Hematopoietic multipotent progenitor cell treated with erythropoietin and hydrocortisone succinate and interleukin-3 and kit ligand, for 4 days (in vitro differentiated cells): ENCODE data around the gene MIPOL1.
A peak's percentile ranks its signal among the peaks of the same experiment; 100 is the strongest.
"Not testable (repeated sequence)": the region's sequence is repeated elsewhere in the genome, so short reads cannot be mapped to it uniquely, and the experiment has no call there.

ENCODE experiments used
- DNase-seq: peaks from one replicate; pipeline ENCODE4 v3.0.0-alpha.2; 2015

Gene MIPOL1

DNA sequence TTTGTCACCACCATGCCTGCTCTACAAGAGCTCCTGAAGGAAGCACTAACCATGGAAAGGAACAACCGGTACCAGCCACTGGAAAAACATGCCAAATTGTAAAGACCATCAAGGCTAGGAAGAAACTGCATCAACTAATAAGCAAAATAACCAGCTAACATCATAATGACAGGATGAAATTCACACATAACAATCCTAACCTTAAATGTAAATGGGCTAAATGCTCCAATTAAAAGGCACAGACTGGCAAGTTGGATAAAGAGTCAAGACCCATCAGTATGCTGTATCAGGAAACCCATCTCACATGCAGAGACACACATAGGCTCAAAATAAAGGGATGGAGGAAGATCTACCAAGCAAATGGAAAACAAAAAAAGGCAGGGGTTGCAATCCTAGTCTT, 97.5 kb downstream of the MIPOL1 start:
- not testable (repeated sequence) for DNase-seq

DNA sequence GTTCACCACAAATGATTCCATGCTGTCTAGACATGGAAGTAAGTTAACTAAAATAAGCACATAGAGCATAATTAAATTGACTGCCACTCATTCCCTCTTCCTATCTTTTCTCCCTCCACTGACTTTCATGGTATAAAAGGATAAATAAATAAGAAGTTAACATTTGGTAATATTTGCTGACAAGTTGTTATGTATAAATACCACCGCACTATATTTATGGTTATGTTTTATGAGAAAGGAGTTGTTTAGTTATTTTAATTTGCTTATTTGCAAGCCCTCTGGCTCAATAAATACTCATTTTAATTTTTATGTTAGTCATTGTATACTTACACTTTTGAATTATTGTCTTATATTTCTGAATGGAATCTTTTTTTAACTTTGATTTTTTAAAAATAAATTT, 113.5 kb downstream of the MIPOL1 start:
- DNase-seq = no peak

DNA sequence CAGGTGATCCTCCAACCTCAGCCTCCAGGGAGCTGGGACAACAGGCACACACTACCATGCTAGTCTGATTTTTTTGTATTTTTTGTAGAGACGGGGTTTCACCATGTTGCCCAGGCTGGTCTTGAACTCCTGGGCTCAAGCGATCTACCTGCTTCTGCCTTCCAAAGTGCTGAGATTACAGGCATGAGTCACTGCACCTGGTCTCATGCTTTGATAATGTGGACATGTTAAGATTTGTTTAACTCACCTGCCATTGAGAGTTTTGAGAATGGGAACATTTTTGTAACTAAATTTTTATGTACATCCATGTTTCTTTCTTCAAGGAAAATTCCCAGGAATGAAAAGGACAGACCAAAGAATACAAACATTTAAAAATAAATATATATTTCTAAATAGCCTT, 121.2 kb downstream of the MIPOL1 start:
- DNase-seq = no peak

DNA sequence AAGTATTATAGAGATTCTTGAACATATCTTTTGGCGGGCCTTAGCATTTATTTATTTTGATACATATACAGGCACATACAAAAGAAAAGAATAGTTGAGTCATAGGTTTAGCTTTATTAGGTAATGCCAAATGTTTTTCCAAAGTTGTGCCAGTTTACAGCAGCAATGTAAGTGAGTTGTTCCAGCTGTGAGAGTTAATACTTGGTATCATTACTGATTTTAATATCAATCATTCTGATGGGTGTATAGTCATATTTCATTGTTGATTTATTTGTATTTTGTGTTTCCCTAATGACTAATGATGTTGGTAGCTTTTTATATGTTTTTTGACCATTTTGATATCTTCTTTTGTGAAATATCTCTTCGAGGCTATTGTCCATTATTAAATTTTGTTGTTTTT, 122.4 kb downstream of the MIPOL1 start:
- no peak for DNase-seq

DNA sequence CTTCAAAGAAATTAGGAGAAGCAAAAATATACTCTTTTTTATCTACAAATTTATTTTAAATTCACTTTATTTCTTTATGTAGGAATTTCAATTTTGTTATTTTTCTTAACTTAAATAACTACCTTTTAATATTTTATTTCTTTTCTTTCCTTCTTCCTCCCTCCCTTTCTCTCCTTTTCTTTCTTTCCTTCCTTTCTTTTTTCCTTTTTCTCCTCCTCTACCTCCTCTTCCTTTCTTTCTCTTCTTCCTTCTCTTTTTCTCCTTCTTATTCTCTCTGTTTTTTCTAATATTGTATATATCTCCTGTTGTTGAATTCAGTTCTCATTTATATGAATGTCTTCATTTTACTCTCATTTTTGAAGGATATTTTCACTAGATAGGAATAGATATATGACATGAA, 127.6 kb downstream of the MIPOL1 start:
- DNase-seq = no peak

DNA sequence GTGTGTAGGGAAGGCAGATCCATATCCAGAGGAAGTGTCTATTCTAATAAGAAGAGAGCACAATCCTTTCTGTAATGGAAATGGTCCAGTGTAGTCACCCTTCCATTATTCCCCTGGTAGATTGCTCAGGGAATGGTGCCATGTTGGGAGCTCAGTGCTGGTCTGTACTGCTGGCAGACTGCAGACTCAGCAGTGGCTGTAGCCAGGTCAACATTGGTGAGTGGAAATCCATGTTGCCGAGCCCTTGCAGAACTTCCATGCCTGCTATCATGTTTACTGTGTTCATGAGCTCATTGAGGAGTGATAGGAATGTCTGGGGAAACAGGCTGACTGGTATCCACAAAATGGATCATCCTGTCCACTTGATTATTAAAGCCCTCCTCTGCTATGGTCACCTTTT, 128.7 kb downstream of the MIPOL1 start:
- DNase-seq = no peak

DNA sequence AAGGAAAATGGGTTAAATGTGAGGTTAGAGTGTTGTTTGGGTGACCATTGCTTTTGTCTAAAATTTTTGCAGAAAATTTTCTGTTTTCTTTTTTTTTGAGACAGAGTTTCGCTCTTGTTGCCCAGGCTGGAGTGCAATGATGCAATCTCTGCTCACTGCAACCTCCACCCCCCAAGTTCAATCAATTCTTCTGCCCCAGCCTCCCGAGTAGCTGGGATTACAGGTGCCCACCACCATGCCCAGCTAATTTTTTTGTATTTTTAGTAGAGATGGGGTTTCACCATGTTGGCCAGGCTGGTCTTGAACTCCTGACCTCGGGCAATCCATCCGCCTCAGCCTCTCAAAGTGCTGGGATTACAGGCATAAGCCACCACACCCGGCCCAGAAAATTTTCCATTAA, 130.2 kb downstream of the MIPOL1 start:
- DNase-seq = not testable (repeated sequence)

DNA sequence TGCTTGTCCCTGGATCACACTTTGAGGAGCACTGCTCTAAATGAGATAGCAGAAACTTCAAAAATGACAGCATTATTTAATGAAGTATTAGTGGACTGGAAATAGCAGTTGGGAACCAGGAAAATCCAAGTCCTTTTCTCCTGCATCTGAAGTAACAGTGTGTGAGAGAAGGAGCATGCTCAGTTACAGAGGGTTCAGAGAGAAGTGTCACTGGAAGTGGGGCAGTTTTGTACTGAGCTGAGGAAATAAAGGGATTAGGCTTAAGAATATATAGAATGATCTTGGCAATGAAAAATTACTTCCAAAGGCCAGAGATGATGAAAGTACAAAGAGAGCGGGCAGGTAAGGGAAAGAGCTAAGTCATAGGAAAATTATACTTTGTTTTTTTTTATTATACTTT, 130.9 kb downstream of the MIPOL1 start:
- DNase-seq = no peak

DNA sequence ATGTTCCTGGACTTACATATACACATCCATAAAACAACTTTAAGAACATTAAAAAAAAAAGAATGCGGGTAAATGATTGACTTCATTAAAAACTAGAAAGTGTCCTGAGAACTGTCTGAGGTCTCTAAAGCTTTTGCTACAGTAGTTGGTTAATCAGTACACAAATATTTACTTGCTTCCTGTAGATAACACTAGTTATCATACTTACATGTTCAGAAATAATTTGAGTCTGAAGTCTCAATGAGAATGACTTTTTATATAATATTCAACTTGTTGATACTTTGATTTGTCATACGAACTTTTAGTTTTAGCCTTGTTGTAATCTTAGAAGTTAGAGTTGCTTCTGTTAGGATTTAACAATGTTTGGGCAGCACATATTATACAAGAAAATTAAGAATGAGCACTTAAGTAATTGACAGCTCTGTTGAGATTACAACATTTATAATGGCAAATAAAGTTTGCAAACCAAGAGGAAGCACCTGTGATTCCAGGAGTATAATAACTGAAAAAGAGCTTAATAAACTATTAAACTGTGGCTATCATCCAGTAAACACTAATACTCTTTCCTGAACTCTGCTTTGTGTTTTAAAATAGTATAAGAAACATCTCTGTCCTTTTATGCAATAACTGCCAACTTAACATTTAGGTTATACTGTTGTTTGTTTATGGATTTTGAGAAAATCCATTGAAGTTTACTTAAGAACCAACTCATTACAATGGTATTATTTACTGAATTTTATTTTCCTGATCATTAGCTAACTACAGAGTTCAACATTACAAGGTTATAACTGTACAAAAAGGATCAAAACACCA, 131.7 kb downstream of the MIPOL1 start:
- no peak for DNase-seq

DNA sequence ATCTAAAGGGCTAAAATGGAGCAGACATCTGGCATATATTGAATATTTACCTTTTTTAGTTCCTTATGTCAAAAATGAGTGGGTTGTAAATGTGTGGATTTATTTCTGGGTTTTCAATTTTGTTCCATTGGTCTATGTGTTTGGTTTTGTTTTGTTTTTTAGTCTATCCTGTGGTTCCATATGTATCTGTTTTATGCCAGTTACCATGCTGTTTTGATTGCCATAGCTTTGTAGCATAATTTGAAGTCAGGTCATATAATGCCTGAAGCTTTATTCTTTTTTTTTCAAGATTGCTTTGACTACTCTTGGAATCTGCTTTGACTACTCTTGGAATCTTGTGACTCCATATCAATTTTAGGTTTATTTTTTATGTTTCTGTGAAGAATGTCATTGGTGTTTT, 133.2 kb downstream of the MIPOL1 start:
- DNase-seq = no peak

DNA sequence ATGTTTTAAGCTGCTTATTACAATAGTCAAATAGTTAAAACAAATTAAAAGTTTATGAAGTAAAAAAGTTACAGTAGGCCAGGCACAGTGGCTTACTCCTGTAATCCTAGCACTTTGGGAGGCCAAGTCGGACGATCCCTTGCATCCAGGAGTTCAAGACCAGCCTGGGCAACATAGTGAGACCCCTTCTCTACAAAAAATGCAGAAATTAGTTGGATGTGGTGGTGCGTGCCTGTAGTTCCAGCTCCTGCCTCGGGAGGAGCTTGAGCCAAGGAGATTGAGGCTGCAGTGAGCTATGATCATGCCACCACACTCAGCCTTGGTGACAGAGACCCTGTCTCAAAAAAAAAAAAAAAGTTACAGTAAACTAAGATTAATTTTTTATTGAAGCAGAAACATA, 142.6 kb downstream of the MIPOL1 start:
- peak; percentile 4 for DNase-seq

DNA sequence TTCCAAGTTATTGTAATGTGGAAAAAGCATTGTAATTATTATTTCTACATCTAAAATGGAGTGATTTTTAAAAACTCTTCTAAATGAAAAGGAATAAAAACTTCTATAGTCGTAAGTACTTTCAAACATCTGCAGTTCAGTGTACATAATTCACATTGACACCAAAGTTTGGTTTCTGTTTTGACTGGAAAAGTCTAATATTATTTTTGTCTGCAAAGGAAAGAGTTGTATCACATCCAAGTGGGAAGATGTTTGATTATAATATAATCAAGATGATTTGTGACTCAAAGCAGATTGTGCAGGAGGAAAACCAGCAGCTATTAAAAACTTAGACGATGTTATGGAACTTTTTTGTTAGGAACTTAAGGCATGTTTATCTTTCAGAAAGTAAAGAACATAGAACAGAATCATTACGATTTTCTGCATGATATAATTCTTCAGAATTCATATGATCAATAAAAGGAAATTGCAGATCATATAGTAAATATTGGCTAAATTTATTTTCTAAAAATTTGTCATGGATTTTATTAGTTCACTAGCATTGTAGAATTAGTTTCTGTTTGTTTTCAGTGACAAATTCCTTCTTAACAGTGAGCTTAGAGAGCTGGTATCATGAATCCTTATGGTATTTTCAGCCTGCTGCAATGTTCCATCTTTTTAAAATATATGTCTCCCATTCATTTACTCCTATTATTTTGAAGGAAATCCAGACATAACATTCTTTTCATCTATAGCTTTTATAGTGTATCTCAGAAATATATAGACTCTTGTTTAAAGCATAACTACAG, 145.8 kb downstream of the MIPOL1 start:
- no peak for DNase-seq

DNA sequence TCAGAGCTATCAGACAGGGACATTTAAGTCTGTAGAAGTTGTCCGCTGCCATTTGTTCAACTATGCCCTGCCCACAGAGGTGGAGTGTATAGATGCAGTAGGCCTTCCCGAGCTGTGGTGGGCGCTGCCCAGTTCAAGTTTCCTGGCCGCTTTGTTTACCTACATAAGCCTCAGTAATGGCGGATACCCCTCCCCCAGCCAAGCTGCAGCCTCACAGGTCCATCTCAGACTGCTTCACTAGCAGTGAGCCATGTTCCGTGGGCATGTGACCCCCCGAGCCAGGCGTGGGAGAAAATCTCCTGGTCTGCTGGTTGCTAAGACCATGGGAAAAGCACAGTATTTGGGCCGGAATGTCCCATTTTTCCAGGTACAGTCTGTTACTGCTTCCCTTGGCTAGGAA, 165.9 kb downstream of the MIPOL1 start:
- DNase-seq = no peak

DNA sequence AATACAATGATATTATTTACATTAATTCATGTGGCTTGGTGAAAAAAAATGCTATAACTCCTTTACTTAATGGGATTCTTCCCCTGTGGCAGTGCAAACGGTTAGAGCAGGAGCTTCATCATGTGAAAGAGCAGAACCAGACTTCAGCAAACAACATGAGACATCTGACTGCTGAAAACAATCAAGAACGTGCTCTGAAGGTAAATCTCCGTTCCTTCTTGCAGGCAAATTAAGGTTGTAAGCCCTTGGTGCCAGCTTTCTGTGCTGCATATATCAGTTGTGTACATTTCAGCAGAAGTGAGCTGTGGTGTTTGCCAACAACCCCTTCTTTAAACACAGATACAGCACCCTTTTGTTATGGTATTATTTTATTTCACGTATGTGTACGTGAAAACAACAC, 171.7 kb downstream of the MIPOL1 start:
- DNase-seq = no peak

DNA sequence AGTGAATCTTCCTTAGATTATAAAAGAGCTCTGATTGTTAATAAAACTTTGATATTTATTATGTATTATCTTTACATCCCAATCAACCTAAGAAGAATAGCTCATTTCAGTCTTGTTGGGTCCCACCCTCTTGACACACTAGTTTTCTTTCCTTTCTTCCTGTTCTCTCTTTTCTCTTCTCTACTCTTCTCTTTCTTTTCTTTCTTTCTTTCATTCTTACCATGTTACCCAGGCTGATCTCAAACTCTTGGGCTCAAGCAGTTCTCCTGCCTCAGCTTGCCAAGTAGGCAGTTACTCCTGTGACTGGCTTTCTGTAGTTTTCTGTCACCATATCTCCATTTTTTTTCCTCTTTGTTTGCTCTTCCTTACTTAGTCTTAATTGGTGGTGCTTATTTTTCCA, 177.8 kb downstream of the MIPOL1 start:
- DNase-seq = no peak

DNA sequence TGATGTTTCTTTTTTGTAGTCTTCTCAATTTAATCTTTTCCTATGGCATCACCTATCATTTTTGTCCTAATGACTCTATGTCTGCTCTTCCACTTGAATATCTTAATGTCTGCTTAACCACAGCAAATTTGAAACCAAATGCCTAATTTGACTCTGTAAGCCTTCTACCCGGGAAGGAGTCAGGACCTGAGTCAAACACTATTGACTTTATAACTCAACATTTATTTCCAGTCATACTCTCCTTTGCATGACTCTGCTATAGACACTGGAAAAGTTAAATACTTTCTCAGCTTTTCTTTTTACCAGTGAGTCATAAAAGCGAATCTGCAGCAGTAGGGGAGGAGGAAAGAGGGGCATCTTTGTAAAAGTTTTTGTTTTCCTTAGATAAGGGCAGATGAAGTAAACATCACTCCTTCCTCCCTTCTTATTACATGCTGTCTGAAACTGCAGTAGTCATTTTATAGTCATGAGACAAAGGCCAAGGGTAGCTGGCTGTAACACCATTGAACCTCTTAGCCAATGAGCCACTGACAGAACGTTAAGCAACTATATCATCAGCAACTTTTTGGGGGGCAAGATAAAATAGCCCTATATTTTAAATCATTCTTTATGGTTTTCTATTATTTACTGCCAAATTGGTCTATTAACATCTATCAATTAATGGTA, 179.3 kb downstream of the MIPOL1 start:
- DNase-seq = no peak

DNA sequence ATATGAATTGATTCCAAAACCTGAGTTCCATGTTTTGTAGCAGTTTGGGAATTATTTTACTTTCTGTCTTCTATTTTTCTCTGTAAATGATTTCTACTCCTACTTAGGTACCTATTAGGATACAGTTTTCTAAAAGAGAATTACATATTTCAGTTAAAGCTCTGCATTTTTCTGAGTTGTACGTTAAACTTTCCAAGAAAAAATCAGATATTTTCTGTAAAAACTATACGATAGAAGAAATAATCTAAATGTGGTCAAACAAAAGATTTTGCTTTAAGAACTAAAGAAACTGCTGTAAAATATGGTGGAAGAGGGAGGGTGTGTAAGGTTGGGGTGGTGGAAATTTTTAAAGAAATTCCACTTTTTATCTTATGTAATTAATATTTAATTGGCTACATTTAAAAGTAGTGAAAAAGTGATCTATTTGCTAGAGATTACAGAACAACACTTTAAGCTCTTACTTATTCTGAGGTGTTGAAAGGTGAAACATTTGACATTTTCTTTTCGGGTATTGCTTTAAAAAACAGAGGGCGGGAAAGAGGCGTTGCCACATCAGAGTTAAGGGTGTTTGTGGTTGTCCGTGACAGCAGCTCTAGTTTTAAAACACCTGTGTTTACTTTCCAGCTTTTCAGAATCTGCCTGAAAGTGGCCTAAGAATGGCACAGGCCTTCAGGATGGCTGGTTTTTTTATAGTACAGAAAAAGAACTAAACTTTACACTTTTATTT, 187.3 kb downstream of the MIPOL1 start:
- DNase-seq = no peak

DNA sequence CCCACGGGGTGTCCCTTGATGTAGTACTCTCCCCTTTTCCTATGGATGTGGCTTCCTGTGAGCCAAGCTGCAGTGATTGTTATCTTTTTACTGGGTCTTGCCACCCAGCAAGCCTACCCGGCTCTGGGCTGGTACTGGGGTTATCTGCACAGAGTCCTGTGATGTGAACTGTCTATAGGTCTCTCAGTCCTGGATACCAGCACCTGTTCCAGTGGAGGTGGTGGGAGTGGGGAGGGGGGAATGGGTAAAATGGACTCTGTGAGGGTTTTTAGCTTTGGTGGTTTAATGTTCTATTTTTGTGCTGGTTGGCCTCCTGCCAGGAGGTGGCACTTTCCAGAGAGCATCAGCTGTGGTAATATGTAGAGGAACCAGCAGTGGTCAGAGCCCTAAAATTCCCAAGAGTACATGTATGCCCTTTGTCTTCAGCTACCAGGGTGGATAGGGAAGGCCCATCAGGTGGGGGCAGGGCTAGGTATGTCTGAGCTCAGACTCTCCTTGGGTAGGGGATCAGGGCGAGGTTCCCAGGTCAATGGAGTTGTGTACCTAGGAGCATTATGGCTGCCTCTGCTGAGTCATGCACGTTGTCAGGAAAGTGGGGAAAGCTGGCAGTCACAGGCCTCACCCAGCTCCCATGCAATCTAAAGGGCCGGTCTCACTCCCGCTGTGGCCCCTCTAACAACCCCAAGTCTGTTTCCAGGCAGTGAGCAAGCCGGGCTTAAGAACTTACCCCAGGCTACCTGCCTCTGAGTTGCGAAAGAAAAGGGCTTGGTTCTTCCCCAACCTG, 199.6 kb downstream of the MIPOL1 start:
- not testable (repeated sequence) for DNase-seq

DNA sequence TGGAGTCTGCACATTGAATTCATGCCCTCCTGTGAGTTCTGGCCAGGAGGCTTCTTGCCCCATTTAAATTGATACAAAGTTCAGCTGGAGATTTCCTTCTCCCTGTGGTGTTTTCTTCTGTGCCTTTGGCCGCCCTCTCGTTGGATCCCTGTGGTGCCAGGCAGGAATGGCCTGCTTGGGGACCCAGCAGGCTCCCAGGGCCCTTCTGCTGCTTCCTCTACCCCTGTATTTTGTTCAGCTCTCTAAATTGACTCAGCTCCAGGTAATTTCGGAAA, 200.1 kb downstream of the MIPOL1 start:
- DNase-seq = no peak

DNA sequence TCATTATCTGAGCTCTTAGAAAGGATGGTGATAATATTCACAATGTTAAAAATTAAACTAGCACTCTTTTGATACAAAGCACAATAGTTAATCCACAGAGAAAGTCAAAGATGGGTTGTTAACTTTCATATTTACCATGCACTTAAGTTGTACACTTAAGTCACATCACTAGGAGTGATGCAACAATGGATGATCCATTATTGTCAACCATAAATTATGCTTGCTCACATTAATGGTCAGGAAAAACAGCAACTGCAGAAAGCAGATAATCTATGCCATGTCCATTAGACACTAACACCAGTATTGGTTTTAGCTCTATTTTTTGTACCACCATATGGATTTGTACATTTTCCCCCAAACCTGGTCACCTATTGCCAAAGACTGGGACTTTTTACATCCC, 201.8 kb downstream of the MIPOL1 start:
- no peak for DNase-seq

DNA sequence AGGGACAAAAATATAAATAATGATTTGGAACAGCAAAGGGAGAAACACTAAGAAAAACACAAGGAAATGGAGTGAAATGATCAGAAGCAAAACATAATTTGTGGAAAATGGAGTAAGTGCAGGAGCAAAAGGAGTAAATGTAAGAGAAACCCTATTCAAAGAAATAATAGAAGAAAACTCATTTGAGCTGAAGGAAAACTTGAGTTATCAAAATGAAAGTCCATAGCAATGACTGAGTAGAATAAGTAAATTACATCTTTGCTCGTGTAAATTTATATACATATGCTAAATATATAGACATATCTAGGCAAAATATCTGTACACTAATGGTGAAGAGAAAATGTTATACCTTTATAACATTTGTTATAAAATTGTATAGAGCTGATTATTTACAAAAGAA, 203.4 kb downstream of the MIPOL1 start:
- DNase-seq = no peak

DNA sequence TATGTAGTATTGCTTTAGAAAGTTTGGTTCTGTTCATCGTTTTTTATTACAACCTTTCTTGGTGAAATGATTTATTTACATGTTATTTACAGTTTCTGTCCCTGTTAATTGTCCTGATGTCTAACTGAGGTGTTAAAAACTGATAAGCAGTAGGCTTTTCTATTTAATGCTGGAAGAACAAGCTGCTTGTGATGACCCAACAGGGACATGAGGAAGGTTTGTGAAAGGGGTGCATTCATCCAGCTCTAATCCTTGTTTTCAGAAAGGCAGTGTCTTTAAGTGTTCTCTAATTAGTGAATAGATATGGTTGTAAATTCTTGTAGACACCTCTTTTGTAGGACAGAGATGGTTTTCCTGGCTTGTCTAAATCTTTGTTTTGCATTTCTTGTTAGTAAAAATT, 205.9 kb downstream of the MIPOL1 start:
- no peak for DNase-seq

DNA sequence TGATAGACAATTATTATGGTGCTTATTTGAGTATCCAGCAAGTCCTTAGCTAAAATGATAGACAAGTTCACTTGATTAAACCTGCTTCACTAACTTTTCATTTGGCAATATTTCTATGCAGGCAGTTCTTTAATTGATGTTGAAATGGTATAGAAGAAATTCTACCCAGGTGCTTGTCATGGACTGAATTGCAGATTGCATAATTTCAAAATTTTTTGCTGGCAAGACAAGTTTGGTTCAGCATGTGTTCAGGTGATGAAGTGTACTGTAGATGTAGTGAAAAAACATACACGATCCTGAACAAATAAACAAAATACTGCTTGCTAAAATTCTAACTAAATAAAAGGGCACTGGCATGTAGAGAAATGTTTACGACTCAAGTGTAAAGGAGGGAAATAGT, 208.4 kb downstream of the MIPOL1 start:
- no peak for DNase-seq
